SU-DHL-6 (cell line): Measurements from ENCODE around the gene MALSU1.

Experiments used
- H2AFZ ChIP-seq: fragments of 200-600 bp; sonication (generic); 2 replicates; pipeline ENCODE4 v1.6.1; 2014; ENCODE audit warnings: low read depth, mild to moderate bottlenecking, moderate library complexity, mixed read lengths, antibody characterized with exemption, low read length; ENCODE audit not compliant: severe bottlenecking
- H3F3A ChIP-seq: fragments of 200-600 bp; shearing (Covaris generic); 2 replicates; pipeline ENCODE4 v1.6.0; 2016; ENCODE audit warnings: antibody characterized with exemption, mild to moderate bottlenecking; ENCODE audit not compliant: insufficient read depth
- H3K27ac ChIP-seq: fragments of 200-600 bp; sonication (generic); 2 replicates; pipeline ENCODE4 v1.5.1; 2016; ENCODE audit warnings: low read depth, mild to moderate bottlenecking, low read length, moderate library complexity, mixed read lengths
- H3K27me3 ChIP-seq: fragments of 200-600 bp; sonication (generic), shearing (Covaris generic); 2 replicates; pipeline ENCODE4 v1.6.0; 2014; ENCODE audit warnings: mild to moderate bottlenecking, low read length
- H3K36me3 ChIP-seq: fragments of 200-600 bp; sonication (generic); 2 replicates; pipeline ENCODE4 v1.6.1; 2014; ENCODE audit warnings: mild to moderate bottlenecking, low read length, mixed read lengths
- H3K4me2 ChIP-seq: fragments of 300-600, 200-600 bp; shearing (Covaris generic), sonication (generic); 2 replicates; pipeline ENCODE4 v1.6.0; 2014; ENCODE audit warnings: low read length, low read depth, mild to moderate bottlenecking; ENCODE audit not compliant: poor library complexity, severe bottlenecking
- H3K4me3 ChIP-seq: fragments of 200-600 bp; sonication (generic); 2 replicates; pipeline ENCODE4 v1.5.1; 2014; ENCODE audit warnings: antibody characterized with exemption, low read length, mild to moderate bottlenecking, mixed read lengths; ENCODE audit not compliant: insufficient read depth, poor library complexity, severe bottlenecking
- H3K79me2 ChIP-seq: fragments of 200-600 bp; sonication (generic); 2 replicates; pipeline ENCODE4 v1.6.1; 2014; ENCODE audit warnings: mild to moderate bottlenecking, low read length, moderate library complexity; ENCODE audit not compliant: insufficient read depth
- H3K9ac ChIP-seq: fragments of 200-600 bp; sonication (generic); 2 replicates; pipeline ENCODE4 v1.7.0; 2014; ENCODE audit warnings: mild to moderate bottlenecking, low read length
- H3K9me2 ChIP-seq: fragments of 200-600 bp; sonication (generic); replicated peaks from 2 replicates; pipeline ENCODE4 v1.6.1; 2014; ENCODE audit warnings: low read length; ENCODE audit not compliant: insufficient read depth
- H3K9me3 ChIP-seq: fragments of 200-600 bp; sonication (generic); 2 replicates; pipeline ENCODE4 v1.6.1; 2014; ENCODE audit warnings: low read length, mixed read lengths; ENCODE audit not compliant: insufficient read depth
- H4K20me1 ChIP-seq: fragments of 200-600 bp; sonication (generic); 2 replicates; pipeline ENCODE4 v1.6.1; 2014; ENCODE audit warnings: low read depth, mild to moderate bottlenecking, antibody characterized with exemption, low read length, moderate library complexity, mixed read lengths
- EZH2phosphoT487 ChIP-seq: fragments of 200-600 bp; sonication (generic), shearing (Covaris generic); conservative IDR thresholded peaks from 2 replicates; pipeline ENCODE4 v1.6.1; 2018; ENCODE audit warnings: mild to moderate bottlenecking, antibody characterized with exemption, low read length, moderate library complexity, mixed read lengths
- TF ChIP-seq, protein P1 (sequence below): fragments of 200-600 bp; sonication (generic); IDR thresholded peaks from one replicate; pipeline ENCODE4 v1.5.1; 2017; ENCODE audit warnings: antibody characterized with exemption, mild to moderate bottlenecking, low read length, moderate library complexity; ENCODE audit not compliant: insufficient read depth, poor library complexity, severe bottlenecking

MALSU1 gene

DNA sequence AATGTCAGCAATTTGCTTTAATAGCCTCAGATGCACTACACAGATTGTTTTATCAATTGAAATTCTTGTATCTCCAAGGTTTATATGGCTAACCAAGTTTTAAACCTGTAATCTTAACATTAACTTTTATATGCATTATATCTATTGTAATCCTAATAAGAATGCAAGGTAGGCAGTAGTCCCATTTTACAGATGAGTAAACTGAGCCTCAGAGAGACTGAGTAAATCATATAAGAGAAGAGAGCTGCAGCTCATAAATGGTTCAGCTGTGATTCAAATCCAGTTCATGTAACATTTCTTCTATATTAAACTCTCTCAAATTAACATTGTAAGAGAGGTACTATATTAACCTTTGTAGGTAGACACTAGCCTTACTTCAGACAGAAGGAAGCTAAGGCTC is 44.0 kb downstream of the MALSU1 start:
- H3K9me3 ChIP-seq: no peaks in the 10 kb centered on the region
- no peak overlapping the region for H3K4me3 ChIP-seq
- no peak overlapping the region for H3K9ac ChIP-seq
- H3K36me3 ChIP-seq: peaks cover 86% of the 10 kb centered on the region
- H3K27ac ChIP-seq: no peak overlapping the region
- H3F3A ChIP-seq: peaks cover 31% of the 10 kb centered on the region
- H3K4me2 ChIP-seq: no peak overlapping the region
- no peaks in the 10 kb centered on the region for H3K27me3 ChIP-seq
- H3K9me2 ChIP-seq: no peaks in the 10 kb centered on the region
- no peak overlapping the region for H2AFZ ChIP-seq
- TF ChIP-seq, protein P1, sequence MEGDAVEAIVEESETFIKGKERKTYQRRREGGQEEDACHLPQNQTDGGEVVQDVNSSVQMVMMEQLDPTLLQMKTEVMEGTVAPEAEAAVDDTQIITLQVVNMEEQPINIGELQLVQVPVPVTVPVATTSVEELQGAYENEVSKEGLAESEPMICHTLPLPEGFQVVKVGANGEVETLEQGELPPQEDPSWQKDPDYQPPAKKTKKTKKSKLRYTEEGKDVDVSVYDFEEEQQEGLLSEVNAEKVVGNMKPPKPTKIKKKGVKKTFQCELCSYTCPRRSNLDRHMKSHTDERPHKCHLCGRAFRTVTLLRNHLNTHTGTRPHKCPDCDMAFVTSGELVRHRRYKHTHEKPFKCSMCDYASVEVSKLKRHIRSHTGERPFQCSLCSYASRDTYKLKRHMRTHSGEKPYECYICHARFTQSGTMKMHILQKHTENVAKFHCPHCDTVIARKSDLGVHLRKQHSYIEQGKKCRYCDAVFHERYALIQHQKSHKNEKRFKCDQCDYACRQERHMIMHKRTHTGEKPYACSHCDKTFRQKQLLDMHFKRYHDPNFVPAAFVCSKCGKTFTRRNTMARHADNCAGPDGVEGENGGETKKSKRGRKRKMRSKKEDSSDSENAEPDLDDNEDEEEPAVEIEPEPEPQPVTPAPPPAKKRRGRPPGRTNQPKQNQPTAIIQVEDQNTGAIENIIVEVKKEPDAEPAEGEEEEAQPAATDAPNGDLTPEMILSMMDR: no peak
- no peak for TF ChIP-seq EZH2phosphoT487
- H3K79me2 ChIP-seq: no peaks in the 10 kb centered on the region
- no peaks in the 10 kb centered on the region for H4K20me1 ChIP-seq

DNA sequence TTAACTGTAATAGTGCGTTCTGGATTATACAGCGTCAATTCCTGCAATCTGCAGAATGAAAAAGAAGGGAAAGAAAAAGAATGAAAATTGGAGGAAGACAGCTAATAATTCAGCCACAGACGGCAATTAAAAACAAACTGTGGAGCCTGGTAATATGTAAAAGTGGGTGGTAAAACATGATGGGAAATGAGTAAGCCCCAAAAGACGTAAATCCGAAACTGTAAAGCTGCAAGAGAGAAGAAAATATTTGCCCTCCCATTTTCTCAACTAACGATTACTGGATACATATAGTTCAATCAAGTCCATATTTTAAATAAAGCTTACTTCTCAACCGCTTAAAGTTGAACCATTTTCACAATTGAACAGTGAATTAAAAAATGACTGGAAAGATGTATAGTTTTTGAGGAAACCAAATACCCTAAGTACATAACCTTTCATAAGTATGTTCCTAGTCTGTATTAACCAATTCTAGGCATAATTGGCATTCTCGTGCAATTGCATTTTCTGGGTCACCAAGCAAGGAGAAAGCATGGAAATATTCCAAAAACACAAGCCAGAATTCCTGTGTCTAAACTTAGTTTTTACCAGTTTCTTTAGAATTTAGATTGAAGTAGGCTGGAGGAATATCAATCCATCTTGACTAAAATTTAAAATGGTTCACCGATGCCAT is 44.8 kb downstream of the MALSU1 start:
- H3K4me3 ChIP-seq: no peak overlapping the region
- no peak for TF ChIP-seq EZH2phosphoT487
- TF ChIP-seq, protein P1: no peak
- H3K27me3 ChIP-seq: no peaks in the 10 kb centered on the region
- no peaks in the 10 kb centered on the region for H3K79me2 ChIP-seq
- H4K20me1 ChIP-seq: no peaks in the 10 kb centered on the region
- H3K27ac ChIP-seq: no peak overlapping the region
- H3K9me2 ChIP-seq: no peaks in the 10 kb centered on the region
- no peaks in the 10 kb centered on the region for H3K9me3 ChIP-seq
- H3K4me2 ChIP-seq: no peak overlapping the region
- peaks cover 85% of the 10 kb centered on the region for H3K36me3 ChIP-seq
- no peak overlapping the region for H2AFZ ChIP-seq
- no peak overlapping the region for H3K9ac ChIP-seq
- H3F3A ChIP-seq: peaks cover 31% of the 10 kb centered on the region

DNA sequence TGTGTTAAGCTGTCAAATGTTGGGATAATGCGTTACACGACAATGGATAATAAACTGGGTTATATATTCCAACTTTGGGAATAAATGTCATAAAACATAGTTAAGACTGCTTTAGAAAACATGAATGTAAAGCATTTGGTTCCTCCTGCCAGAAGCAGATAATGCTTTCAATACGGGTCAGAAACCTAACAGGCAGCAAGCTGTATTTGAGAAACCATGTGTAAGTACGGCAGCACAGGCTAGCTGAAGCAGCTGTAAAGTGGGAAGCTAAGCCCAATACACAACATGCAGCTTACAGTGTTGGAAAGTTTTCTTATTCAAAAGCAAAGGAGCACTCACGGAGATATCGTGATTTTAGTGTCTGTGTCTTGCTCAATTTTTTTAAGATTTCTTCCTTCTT is 46.5 kb downstream of the MALSU1 start:
- no peak overlapping the region; the same call in 1 of the 2 replicates for H3K27ac ChIP-seq
- H2AFZ ChIP-seq: no peak overlapping the region
- no peaks in the 10 kb centered on the region for H3K9me2 ChIP-seq
- no peak for TF ChIP-seq EZH2phosphoT487
- TF ChIP-seq, protein P1: no peak
- H3K9ac ChIP-seq: no peak overlapping the region
- H3K9me3 ChIP-seq: no peaks in the 10 kb centered on the region
- peaks cover 27% of the 10 kb centered on the region for H3F3A ChIP-seq
- peaks cover under 1% of the 10 kb centered on the region; the same call in 1 of the 2 replicates for H3K79me2 ChIP-seq
- no peaks in the 10 kb centered on the region for H3K27me3 ChIP-seq
- H3K4me3 ChIP-seq: no peak overlapping the region
- H4K20me1 ChIP-seq: no peaks in the 10 kb centered on the region
- H3K36me3 ChIP-seq: peaks cover 85% of the 10 kb centered on the region
- no peak overlapping the region for H3K4me2 ChIP-seq
